Natural killer cell (primary cell): ENCODE results near the gene TYW1. TPM values are rescaled to one million over a fixed set of nuclear protein-coding genes. Genes with fewer than 3 reads are reported as not detected.
"Not testable (repeated sequence)": the region's sequence is repeated elsewhere in the genome, so short reads cannot be mapped to it uniquely, and the experiment has no call there.

Experiments used
- ATAC-seq, 3 donors: fragments of 150-1000 bp in 2 of 3; fragments of 200-7000 bp in 1 of 3; cut with Tn5 transposase; 1 replicate in 1 of 3; 2 replicates in 2 of 3; pipeline ENCODE4 v1.10.0; 2021; ENCODE audit warnings: mild to moderate bottlenecking in 2 of 3, moderate library complexity in 2 of 3
- DNase-seq, 2 donors: peaks; one replicate each; pipeline versions ENCODE4 v3.0.0 to v3.0.0-alpha.2; 2013 to 2021; ENCODE audit warnings: mixed read lengths in 1 of 2
- H3K27ac ChIP-seq: one replicate; pipeline ENCODE4 v1.5.1; 2013; ENCODE audit warnings: mild to moderate bottlenecking, low read length
- H3K27me3 ChIP-seq: one replicate; pipeline ENCODE4 v1.6.1; 2013; ENCODE audit warnings: low read length; ENCODE audit not compliant: control insufficient read depth, insufficient read depth
- H3K36me3 ChIP-seq: one replicate; pipeline ENCODE4 v1.6.1; 2013; ENCODE audit warnings: low read length; ENCODE audit not compliant: control insufficient read depth, insufficient read depth
- H3K4me1 ChIP-seq: one replicate; pipeline ENCODE4 v1.6.1; 2013; ENCODE audit warnings: low read length; ENCODE audit not compliant: control insufficient read depth, insufficient read depth
- H3K4me3 ChIP-seq: one replicate; pipeline ENCODE4 v1.5.1; 2013; ENCODE audit warnings: low read length
- H3K9me3 ChIP-seq: one replicate; pipeline ENCODE4 v1.6.1; 2013; ENCODE audit warnings: low read length; ENCODE audit not compliant: control insufficient read depth, insufficient read depth
- H3K27ac Mint-ChIP-seq, 2 donors: one replicate each; pipeline ENCODE4 v1.8.0; 2022; ENCODE audit warnings: mild to moderate bottlenecking in 2 of 2, mixed read lengths in 2 of 2, moderate library complexity in 1 of 2
- H3K27me3 Mint-ChIP-seq, 2 donors: one replicate each; pipeline ENCODE4 v1.8.0; 2022; ENCODE audit warnings: low read depth in 2 of 2, mixed read lengths in 2 of 2
- H3K36me3 Mint-ChIP-seq: one replicate; pipeline ENCODE4 v1.8.0; 2022; ENCODE audit warnings: mixed read lengths
- H3K4me1 Mint-ChIP-seq, 2 donors: one replicate each; pipeline ENCODE4 v1.8.0; 2022; ENCODE audit warnings: mixed read lengths in 2 of 2
- H3K4me3 Mint-ChIP-seq: one replicate; pipeline ENCODE4 v1.8.0; 2022; ENCODE audit warnings: mild to moderate bottlenecking, moderate library complexity, mixed read lengths
- H3K9me3 Mint-ChIP-seq, 2 donors: one replicate each; pipeline ENCODE4 v1.8.0; 2022; ENCODE audit warnings: mixed read lengths in 2 of 2
- WGBS: methylation state at CpG from one replicate; pipeline ENCODE4 v1.1.7; 2013; ENCODE audit warnings: missing lambda C conversion rate; ENCODE audit not compliant: insufficient coverage; 5-methylcytosine and 5-hydroxymethylcytosine counted together
- intact Hi-C: fragments of 100-400 bp; cut with micrococcal nuclease; formaldehyde crosslinking; loops from one replicate; pipeline ENCODE4 v1.14.2; 2022
- total RNA-seq, 4 donors: library from RNA; stranded (reverse); fragments of 120-200 nt in 1 of 4; gene quantifications; one replicate each; pipeline versions ENCODE4 v1.2.3 to v1.2.4, GENCODE V29; 2013 to 2022

Gene TYW1
- total RNA-seq, 3 donors from 2014 or later (not counting 1 experiment from before 2014, with no cell fraction given) = 16.6 to 27.0 (median 16.9) TPM

DNA sequence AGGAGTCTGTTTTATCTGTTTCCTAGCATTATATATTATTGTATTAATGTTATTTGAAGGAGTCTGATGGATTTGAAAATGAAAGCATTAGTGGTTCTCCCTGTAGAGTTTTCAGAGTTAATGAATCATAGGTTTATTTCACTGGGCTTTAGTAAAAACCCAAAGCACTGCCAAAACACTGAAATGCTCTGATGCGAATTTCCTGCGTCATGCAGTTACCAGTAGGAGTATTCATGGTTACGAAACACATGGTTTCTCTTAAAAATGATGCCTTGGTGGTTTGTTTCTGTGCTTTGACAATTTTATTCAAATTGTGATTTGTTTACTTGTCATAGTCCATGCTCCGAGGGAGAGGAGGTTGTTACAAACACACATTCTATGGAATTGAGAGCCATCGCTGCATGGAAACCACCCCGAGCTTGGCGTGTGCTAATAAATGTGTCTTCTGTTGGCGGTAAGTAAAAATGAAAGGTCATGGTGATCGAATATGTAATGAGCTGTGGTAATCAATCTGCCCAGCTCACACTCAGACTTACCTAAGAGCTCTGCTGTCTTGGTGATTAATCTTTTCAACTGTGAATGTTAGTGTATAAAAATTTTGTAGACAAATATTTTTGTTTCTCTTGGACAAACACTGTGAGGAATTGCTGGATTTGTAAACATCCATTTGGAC lies 70.5 kb downstream of the TYW1 start:
- H3K27ac Mint-ChIP-seq, H3K4me1 ChIP-seq, ATAC-seq, H3K9me3 Mint-ChIP-seq, H3K4me3 ChIP-seq, DNase-seq, intact Hi-C loops, H3K4me1 Mint-ChIP-seq, H3K27ac ChIP-seq, H3K4me3 Mint-ChIP-seq, H3K27me3 Mint-ChIP-seq, H3K27me3 ChIP-seq, H3K9me3 ChIP-seq: not testable (repeated sequence)
- peaks cover 27% of the 10 kb centered on the region for H3K36me3 Mint-ChIP-seq
- H3K36me3 ChIP-seq = peaks cover 12% of the 10 kb centered on the region
- 95% methylated on average over 5 of the region's 9 CpGs for WGBS

DNA sequence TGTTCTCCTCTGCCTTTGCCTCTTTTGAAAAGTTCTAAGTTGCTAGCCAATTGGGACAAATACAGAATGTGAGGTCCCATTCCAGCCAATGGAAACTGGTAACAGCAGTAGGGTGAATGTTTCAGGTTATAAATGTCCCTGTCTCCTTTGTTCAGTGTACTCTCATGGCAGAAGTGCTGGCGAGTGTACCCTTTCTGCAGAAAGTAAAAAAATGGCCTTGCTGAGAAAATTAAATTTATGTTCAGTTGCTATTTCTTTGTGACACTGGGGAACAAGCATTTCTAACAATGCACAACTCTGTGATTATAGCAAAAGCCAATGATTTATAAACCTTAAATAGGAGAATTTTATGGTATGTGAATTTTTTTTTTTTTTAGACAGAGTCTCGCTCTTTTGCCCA lies 79.5 kb downstream of the TYW1 start:
- H3K4me1 ChIP-seq, DNase-seq, intact Hi-C loops, H3K27ac ChIP-seq, ATAC-seq, H3K4me3 ChIP-seq, H3K36me3 ChIP-seq, H3K27me3 ChIP-seq, H3K4me3 Mint-ChIP-seq, H3K27ac Mint-ChIP-seq, H3K9me3 Mint-ChIP-seq, H3K27me3 Mint-ChIP-seq: not testable (repeated sequence)
- Mint-ChIP-seq H3K36me3 (peaks cover 31% of the 10 kb centered on the region), H3K4me1 (peaks cover 5 to 23% of the 10 kb centered on the region in 2 donors)
- peaks cover 12% of the 10 kb centered on the region for H3K9me3 ChIP-seq
- WGBS = 96% methylated on average over 2 of the region's 2 CpGs

DNA sequence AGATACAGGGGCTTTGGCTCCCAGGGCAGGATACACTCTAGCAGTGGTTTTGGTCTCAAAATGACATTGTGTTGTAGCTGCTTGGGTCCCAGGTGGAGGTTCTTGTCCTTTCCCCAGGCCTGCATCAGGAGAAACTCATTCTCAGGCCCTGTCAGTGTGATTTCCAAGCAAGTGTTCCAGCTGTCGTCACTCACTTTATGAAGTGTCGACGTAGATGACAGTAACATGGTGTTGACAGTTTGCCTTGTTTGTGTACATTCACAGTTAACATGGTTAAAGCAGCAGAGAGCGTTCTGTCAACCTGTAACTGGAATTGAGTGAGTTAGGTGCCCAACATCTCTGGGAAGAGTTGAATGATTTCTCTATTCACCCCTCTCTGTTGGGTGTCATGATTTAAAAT lies 86.2 kb downstream of the TYW1 start:
- H3K36me3 ChIP-seq, H3K4me3 Mint-ChIP-seq: not testable (repeated sequence)
- peaks cover 10 to 30% of the 10 kb centered on the region in 2 donors for H3K4me1 Mint-ChIP-seq

DNA sequence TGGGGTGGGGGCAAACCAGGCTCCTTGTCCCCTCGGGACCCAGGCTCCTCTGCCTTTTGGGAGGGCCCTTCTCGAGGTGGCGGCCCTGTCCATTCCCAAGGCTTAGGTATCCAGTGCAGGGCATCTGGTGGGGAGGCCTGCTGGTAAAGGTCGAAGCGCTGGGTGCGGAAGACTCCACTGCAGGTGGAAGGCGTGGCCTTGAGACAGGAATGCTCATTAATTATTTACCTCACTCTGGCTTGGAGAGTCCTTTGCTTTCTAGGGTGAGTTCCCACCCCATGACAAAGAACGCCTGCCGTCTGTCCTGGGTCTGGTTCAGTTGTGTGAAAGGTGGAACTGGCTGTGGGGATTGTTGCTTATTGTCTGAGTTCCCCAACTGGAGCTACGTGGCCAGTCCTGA lies 92.6 kb downstream of the TYW1 start:
- H3K27ac ChIP-seq, intact Hi-C loops, H3K9me3 Mint-ChIP-seq, H3K27me3 Mint-ChIP-seq, H3K4me1 Mint-ChIP-seq, H3K4me3 ChIP-seq, H3K27me3 ChIP-seq, H3K4me1 ChIP-seq, H3K36me3 ChIP-seq, H3K9me3 ChIP-seq, DNase-seq, H3K4me3 Mint-ChIP-seq, H3K27ac Mint-ChIP-seq, ATAC-seq: not testable (repeated sequence)
- 97% methylated on average over 10 of the region's 10 CpGs for WGBS
- H3K36me3 Mint-ChIP-seq = peaks cover 30% of the 10 kb centered on the region

More for the DNA sequence above, 86.2 kb downstream of the TYW1 start:
- DNase-seq, H3K4me1 ChIP-seq, H3K9me3 ChIP-seq, H3K4me3 ChIP-seq, ATAC-seq, H3K9me3 Mint-ChIP-seq, H3K27me3 ChIP-seq, H3K27me3 Mint-ChIP-seq, intact Hi-C loops, H3K27ac Mint-ChIP-seq, H3K27ac ChIP-seq: not testable (repeated sequence)
- 99% methylated on average over 4 of the region's 4 CpGs for WGBS
- H3K36me3 Mint-ChIP-seq = peaks cover 43% of the 10 kb centered on the region

DNA sequence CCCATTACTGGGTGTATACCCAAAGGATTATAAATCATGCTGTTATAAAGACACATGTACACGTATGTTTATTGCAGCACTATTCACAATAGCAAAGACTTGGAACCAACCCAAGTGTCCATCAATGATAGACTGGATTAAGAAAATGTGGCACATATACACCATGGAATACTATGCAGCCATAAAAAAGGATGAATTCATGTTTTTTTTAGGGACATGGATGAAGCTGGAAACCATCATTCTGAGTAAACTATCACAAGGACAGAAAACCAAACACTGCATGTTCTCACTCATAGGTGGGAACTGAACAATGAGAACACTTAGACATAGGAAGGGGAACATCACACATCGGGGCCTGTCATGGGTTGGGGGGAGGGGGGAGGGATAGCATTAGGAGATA lies 94.4 kb downstream of the TYW1 start:
- H3K27ac Mint-ChIP-seq, H3K27ac ChIP-seq, intact Hi-C loops, ATAC-seq, DNase-seq, H3K27me3 Mint-ChIP-seq, H3K27me3 ChIP-seq, H3K4me3 Mint-ChIP-seq, H3K9me3 Mint-ChIP-seq, H3K4me3 ChIP-seq, H3K9me3 ChIP-seq, H3K36me3 ChIP-seq, H3K4me1 ChIP-seq: not testable (repeated sequence)
- Mint-ChIP-seq H3K4me1 (peaks cover 0 to 10% of the 10 kb centered on the region in 2 donors), H3K36me3 (peaks cover 17% of the 10 kb centered on the region)
- no CpG with 5 or more reads among the region's 2 CpGs for WGBS

DNA sequence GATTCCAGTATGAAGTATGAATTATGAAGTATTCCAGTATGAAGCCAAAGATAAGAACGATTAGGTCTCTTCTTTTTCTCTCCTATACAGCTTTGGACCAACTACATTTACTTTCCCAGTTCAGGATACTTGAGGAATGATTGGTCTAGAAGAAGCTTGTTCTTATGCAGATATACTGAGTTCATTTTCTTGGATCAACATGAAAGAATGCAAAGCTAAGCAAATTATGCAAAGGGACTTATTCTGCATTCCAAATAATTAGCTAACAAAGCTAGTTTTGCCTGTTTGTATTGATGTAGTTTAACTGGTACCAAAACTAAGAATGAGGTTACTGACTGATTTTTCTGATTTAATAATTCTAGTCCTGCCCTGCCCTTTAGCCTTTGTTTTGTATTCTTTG lies 101.4 kb downstream of the TYW1 start:
- H3K4me3 ChIP-seq, H3K9me3 Mint-ChIP-seq, ATAC-seq, H3K4me1 ChIP-seq, H3K36me3 ChIP-seq, H3K9me3 ChIP-seq, H3K27ac ChIP-seq, H3K27ac Mint-ChIP-seq, H3K4me3 Mint-ChIP-seq, H3K36me3 Mint-ChIP-seq, DNase-seq, H3K4me1 Mint-ChIP-seq, H3K27me3 Mint-ChIP-seq, H3K27me3 ChIP-seq, intact Hi-C loops: not testable (repeated sequence)
- WGBS = no CpG with 5 or more reads among the region's 1 CpG

DNA sequence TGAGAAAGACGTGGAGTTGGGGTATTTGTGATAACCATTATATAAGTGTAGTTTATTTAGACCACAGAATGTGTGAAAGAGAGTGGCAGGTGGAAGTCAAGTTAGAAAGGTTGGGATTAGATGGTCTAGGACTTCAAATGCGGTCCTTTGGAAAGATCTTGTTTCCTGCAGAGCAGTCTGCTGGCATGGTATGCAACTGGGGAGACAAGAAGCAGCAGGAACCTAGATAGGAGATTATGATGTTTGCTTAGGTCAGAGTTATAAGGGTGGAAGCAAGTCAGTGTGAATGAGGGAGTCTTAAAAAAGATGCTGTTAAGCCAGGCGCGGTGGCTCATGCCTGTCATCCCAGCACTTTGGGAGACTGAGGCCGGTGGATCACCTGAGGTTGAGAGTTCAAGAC lies 102.8 kb downstream of the TYW1 start:
- H3K4me1 Mint-ChIP-seq, DNase-seq, H3K27ac ChIP-seq, H3K36me3 Mint-ChIP-seq, intact Hi-C loops, H3K4me3 Mint-ChIP-seq, H3K9me3 Mint-ChIP-seq, H3K27me3 ChIP-seq, ATAC-seq, H3K27me3 Mint-ChIP-seq, H3K4me3 ChIP-seq, H3K9me3 ChIP-seq, H3K4me1 ChIP-seq, H3K36me3 ChIP-seq: not testable (repeated sequence)
- H3K27ac Mint-ChIP-seq = peak overlapping the region in 1 of 2 donors; percentile 17
- WGBS = 94% methylated on average over 3 of the region's 5 CpGs

DNA sequence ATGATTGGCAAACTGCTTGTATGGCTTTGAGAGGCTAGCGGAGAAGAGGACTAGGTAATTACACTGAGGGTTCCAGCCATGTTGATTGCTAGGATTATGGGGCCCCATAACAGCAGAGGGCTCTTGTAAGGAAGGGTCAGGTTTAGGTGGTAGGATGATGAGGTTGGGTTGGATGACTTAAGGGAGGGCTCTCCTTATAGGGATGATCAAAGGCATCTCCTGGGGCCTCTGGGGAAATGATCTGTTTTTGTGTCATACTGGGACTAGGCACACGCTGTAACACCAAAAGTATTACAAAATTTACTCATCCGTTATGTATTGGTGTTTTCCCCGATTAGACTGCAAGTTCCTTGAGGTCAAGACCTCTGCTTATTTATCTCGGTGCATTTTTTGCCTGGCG lies 103.4 kb downstream of the TYW1 start:
- intact Hi-C loops, H3K27me3 Mint-ChIP-seq, H3K4me3 Mint-ChIP-seq, H3K27ac ChIP-seq, H3K9me3 ChIP-seq, ATAC-seq, H3K36me3 Mint-ChIP-seq, H3K36me3 ChIP-seq, H3K27me3 ChIP-seq, H3K4me3 ChIP-seq, DNase-seq, H3K9me3 Mint-ChIP-seq, H3K27ac Mint-ChIP-seq, H3K4me1 ChIP-seq: not testable (repeated sequence)
- peaks cover 10 to 11% of the 10 kb centered on the region in 2 donors for H3K4me1 Mint-ChIP-seq
- 93% methylated on average over 5 of the region's 6 CpGs for WGBS
